IgD-negative memory B cell (primary cell): ENCODE results near the gene VMP1. TPM values are rescaled to one million over a fixed set of nuclear protein-coding genes. Genes with fewer than 3 reads are reported as not detected.

Experiments
- H3K27ac Mint-ChIP-seq, 3 donors: one replicate each; pipeline ENCODE4 v1.8.0; 2020 to 2022; ENCODE audit warnings: mild to moderate bottlenecking in 3 of 3, mixed read lengths in 3 of 3, moderate library complexity in 1 of 3
- H3K27me3 Mint-ChIP-seq: one replicate; pipeline ENCODE4 v1.8.0; 2021; ENCODE audit warnings: mixed read lengths
- H3K36me3 Mint-ChIP-seq: one replicate; pipeline ENCODE4 v1.8.0; 2020; ENCODE audit warnings: mild to moderate bottlenecking, mixed read lengths
- H3K4me1 Mint-ChIP-seq, 3 donors: one replicate each; pipeline ENCODE4 v1.8.0; 2020 to 2022; ENCODE audit warnings: mixed read lengths in 3 of 3, mild to moderate bottlenecking in 1 of 3
- H3K4me3 Mint-ChIP-seq, 4 donors: one replicate each; pipeline ENCODE4 v1.8.0; 2020 to 2022; ENCODE audit warnings: mild to moderate bottlenecking in 4 of 4, mixed read lengths in 4 of 4, moderate library complexity in 3 of 4
- H3K9me3 Mint-ChIP-seq, 3 donors: one replicate each; pipeline ENCODE4 v1.8.0; 2020 to 2021; ENCODE audit warnings: mixed read lengths in 3 of 3, mild to moderate bottlenecking in 1 of 3
- polyA plus RNA-seq: library from polyadenylated mRNA; unstranded; fragments of 300-500 nt; fragmentation: Illumina TruSeq; gene quantifications from one replicate; pipeline ENCODE4 v1.2.3, GENCODE V29; 2021

The VMP1 gene
- polyA plus RNA-seq, 1 donor from 2014 or later = 35.5 TPM

- Mint-ChIP-seq H3K27ac (no peak overlapping the region), H3K9me3 (no peaks in the 10 kb centered on the region), H3K36me3 (peaks cover 4% of the 10 kb centered on the region), H3K4me3 (no peak overlapping the region), H3K27me3 (no peaks in the 10 kb centered on the region), H3K4me1 (peaks cover 6 to 19% (median 9%) of the 10 kb centered on the region in 3 donors)
Observed at GRCh38 chr17:59723607-59724006, 16.2 kb downstream of the VMP1 start.

DNA sequence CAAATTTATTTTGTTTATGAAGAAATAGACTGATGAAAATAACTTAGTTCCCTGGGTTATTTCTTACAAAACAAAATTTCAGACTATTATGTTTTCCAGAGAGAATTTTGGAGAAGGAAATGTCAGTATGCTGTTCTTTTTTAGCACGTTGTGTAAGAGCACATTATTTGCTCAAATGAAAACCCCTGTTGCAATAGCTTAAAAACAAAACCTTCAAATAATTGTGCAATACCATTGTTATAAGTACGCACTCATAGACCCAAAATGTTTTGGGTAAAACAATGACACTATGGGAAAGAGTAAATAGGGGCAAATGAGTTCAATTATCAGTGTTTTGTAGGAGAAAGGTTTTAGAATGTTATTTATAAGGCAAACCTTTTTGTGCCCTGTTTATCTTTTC lies 18.2 kb downstream of the VMP1 start:
- Mint-ChIP-seq H3K9me3 (no peaks in the 10 kb centered on the region), H3K4me1 (peaks cover 3 to 9% (median 5%) of the 10 kb centered on the region in 3 donors), H3K27ac (no peak overlapping the region)

DNA sequence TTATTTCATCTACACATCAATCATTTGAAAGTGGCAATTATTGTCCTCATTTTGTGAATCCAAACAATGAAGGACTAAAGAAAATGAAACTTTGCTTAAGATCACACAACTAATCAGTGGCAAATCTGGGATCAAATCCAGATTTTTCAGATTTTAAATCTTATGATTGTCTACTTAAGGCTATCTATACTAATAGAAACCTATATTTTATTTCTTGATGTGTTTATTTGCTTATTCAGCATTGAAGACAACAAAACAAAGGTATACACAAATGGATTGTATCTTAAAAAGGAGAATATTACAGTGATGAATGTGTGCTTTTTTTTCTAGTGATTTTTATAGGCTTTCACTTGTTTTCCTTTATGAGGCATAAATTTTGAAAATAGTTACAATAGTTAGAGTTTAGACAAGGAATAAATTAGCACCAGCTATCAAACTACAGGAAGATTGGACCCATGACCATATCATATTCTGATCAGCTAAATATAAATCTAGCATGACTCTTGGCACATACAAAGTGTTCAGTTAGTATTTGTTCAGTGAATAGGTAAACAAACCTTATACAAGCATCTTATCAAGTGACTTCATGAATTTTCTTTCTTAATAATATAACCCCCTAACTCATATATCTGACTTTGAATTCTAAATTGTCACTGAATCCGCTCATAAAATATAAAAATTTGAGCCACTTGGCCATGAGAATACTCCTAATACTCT lies 20.5 kb downstream of the VMP1 start:
- no peaks in the 10 kb centered on the region for H3K27me3 Mint-ChIP-seq
- peaks cover 3% of the 10 kb centered on the region for H3K36me3 Mint-ChIP-seq
- no peak overlapping the region for H3K27ac Mint-ChIP-seq
- no peak overlapping the region for H3K4me3 Mint-ChIP-seq
- no peaks in the 10 kb centered on the region for H3K9me3 Mint-ChIP-seq
- peaks cover 5 to 8% (median 5%) of the 10 kb centered on the region in 3 donors for H3K4me1 Mint-ChIP-seq

More for the DNA sequence above, 18.2 kb downstream of the VMP1 start:
- no peaks in the 10 kb centered on the region for H3K27me3 Mint-ChIP-seq
- H3K4me3 Mint-ChIP-seq = no peak overlapping the region
- peaks cover 3% of the 10 kb centered on the region for H3K36me3 Mint-ChIP-seq

- Mint-ChIP-seq H3K4me1 (peaks cover 0 to 3% (median 1%) of the 10 kb centered on the region in 3 donors), H3K9me3 (no peaks in the 10 kb centered on the region), H3K27me3 (no peaks in the 10 kb centered on the region), H3K36me3 (no peaks in the 10 kb centered on the region), H3K27ac (no peak overlapping the region), H3K4me3 (no peak overlapping the region)
Observed at GRCh38 chr17:59730268-59730834, 22.9 kb downstream of the VMP1 start.

GRCh38 chr17:59733697-59734096 lies 26.2 kb downstream of the VMP1 start:
- Mint-ChIP-seq H3K4me3 (no peak overlapping the region), H3K27ac (no peak overlapping the region), H3K36me3 (no peaks in the 10 kb centered on the region), H3K27me3 (no peaks in the 10 kb centered on the region), H3K9me3 (no peaks in the 10 kb centered on the region), H3K4me1 (peaks cover 0 to 2% (median under 1%) of the 10 kb centered on the region in 3 donors)

- Mint-ChIP-seq H3K4me1 (peaks cover 0 to 2% (median 0%) of the 10 kb centered on the region in 3 donors), H3K27me3 (no peaks in the 10 kb centered on the region), H3K4me3 (no peak overlapping the region), H3K36me3 (no peaks in the 10 kb centered on the region), H3K9me3 (no peaks in the 10 kb centered on the region), H3K27ac (no peak overlapping the region)
Observed at GRCh38 chr17:59734226-59734625, 26.8 kb downstream of the VMP1 start.

DNA sequence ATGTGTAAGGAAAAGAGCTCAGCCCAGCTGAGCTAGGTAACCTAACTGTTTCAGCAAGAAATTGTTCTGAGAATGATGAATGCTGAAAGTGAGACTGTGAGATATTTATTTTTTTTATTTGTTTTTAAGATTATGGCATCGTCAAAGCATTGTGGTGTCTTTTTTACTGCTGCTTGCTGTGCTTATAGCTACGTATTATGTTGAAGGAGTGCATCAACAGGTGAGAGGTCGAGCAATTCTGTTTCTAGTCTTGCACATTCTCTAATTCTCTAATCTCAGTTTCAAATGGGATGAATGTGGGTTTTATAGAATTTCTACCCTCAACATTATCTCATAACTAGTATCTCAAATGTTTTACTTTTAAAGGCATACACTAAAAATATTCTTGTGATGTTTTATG lies 29.9 kb downstream of the VMP1 start:
- no peaks in the 10 kb centered on the region for H3K36me3 Mint-ChIP-seq
- no peak overlapping the region for H3K27ac Mint-ChIP-seq
- no peaks in the 10 kb centered on the region for H3K4me1 Mint-ChIP-seq
- H3K4me3 Mint-ChIP-seq = no peak overlapping the region
- H3K9me3 Mint-ChIP-seq = no peaks in the 10 kb centered on the region
- no peaks in the 10 kb centered on the region for H3K27me3 Mint-ChIP-seq

GRCh38 chr17:59743842-59744241 lies 36.4 kb downstream of the VMP1 start:
- no peak overlapping the region for H3K27ac Mint-ChIP-seq
- H3K4me3 Mint-ChIP-seq = no peak overlapping the region
- H3K36me3 Mint-ChIP-seq = peaks cover 6% of the 10 kb centered on the region
- peaks cover 3 to 5% (median 3%) of the 10 kb centered on the region in 3 donors for H3K4me1 Mint-ChIP-seq
- H3K9me3 Mint-ChIP-seq = peaks cover 0 to 4% (median 3%) of the 10 kb centered on the region in 3 donors
- no peaks in the 10 kb centered on the region for H3K27me3 Mint-ChIP-seq

DNA sequence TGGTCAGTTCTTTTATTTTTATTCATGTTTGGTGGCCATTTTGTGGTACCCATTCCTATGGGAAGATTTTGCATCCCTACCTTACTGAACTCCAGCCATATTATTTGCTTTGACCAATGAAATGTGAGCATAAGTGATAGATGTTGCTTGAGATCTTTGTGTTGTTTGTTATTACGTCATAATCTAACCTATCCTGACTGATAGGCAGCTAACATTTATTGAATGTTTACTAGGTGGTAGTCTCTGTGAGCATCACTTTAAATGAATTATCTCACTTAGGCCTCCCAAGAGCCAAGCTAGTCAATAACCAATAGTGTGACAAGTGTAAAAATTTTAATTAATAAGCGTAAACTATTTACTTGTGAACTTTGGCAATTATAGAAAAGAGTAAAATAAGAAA lies 37.6 kb downstream of the VMP1 start:
- H3K4me3 Mint-ChIP-seq = no peak overlapping the region
- peaks cover 6% of the 10 kb centered on the region for H3K36me3 Mint-ChIP-seq
- peaks cover 3 to 5% (median 3%) of the 10 kb centered on the region in 3 donors for H3K4me1 Mint-ChIP-seq
- peak overlapping the region in 1 of 3 donors; percentile 6 for H3K27ac Mint-ChIP-seq
- H3K9me3 Mint-ChIP-seq = peaks cover 0 to 4% (median 3%) of the 10 kb centered on the region in 3 donors
- no peaks in the 10 kb centered on the region for H3K27me3 Mint-ChIP-seq

GRCh38 chr17:59746849-59747445 lies 39.5 kb downstream of the VMP1 start:
- Mint-ChIP-seq H3K27ac (no peak overlapping the region), H3K4me1 (peaks cover 3 to 8% (median 6%) of the 10 kb centered on the region in 3 donors), H3K27me3 (no peaks in the 10 kb centered on the region), H3K4me3 (peak overlapping the region in 1 of 4 donors; percentile 33), H3K36me3 (peaks cover 7% of the 10 kb centered on the region), H3K9me3 (peaks cover 0 to 4% (median 3%) of the 10 kb centered on the region in 3 donors)

- no peaks in the 10 kb centered on the region for H3K9me3 Mint-ChIP-seq
- H3K27ac Mint-ChIP-seq = no peak overlapping the region
- H3K4me3 Mint-ChIP-seq = no peak overlapping the region
- peaks cover 4% of the 10 kb centered on the region for H3K36me3 Mint-ChIP-seq
- H3K4me1 Mint-ChIP-seq = peaks cover 5 to 16% (median 12%) of the 10 kb centered on the region in 3 donors
- H3K27me3 Mint-ChIP-seq = no peaks in the 10 kb centered on the region
Observed at GRCh38 chr17:59748591-59748990, 41.1 kb downstream of the VMP1 start.

- peaks cover 4 to 14% (median 10%) of the 10 kb centered on the region in 3 donors for H3K4me1 Mint-ChIP-seq
- peaks cover 1% of the 10 kb centered on the region for H3K36me3 Mint-ChIP-seq
Observed at GRCh38 chr17:59751955-59752413, 44.5 kb downstream of the VMP1 start.

GRCh38 chr17:59752446-59752845 lies 45.0 kb downstream of the VMP1 start:
- Mint-ChIP-seq H3K4me1 (peaks cover 2 to 12% (median 9%) of the 10 kb centered on the region in 3 donors), H3K36me3 (peaks cover 1% of the 10 kb centered on the region), H3K27ac (peak overlapping the region in 1 of 3 donors; percentile 41), H3K4me3 (no peak overlapping the region), H3K27me3 (no peaks in the 10 kb centered on the region), H3K9me3 (no peaks in the 10 kb centered on the region)

More at GRCh38 chr17:59751955-59752413, 44.5 kb downstream of the VMP1 start:
- Mint-ChIP-seq H3K27me3 (no peaks in the 10 kb centered on the region), H3K27ac (peak overlapping the region in 2 of 3 donors; percentile 28 to 41), H3K9me3 (no peaks in the 10 kb centered on the region), H3K4me3 (peak overlapping the region in 3 of 4 donors; percentile 17 to 74 (median 39))

GRCh38 chr17:59752922-59753321 lies 45.5 kb downstream of the VMP1 start:
- no peaks in the 10 kb centered on the region for H3K27me3 Mint-ChIP-seq
- no peaks in the 10 kb centered on the region for H3K9me3 Mint-ChIP-seq
- no peak overlapping the region for H3K27ac Mint-ChIP-seq
- peaks cover 2% of the 10 kb centered on the region for H3K36me3 Mint-ChIP-seq
- peaks cover 2 to 12% (median 9%) of the 10 kb centered on the region in 3 donors for H3K4me1 Mint-ChIP-seq
- no peak overlapping the region for H3K4me3 Mint-ChIP-seq
